GM23338 (cell line): ENCODE data around the gene GP1BB. TPM values are rescaled to one million over a fixed set of nuclear protein-coding genes. Genes with fewer than 3 reads are reported as not detected.

Experiments used
- ATAC-seq: fragments of 200-7000 bp; cut with Tn5 transposase; 3 replicates; pipeline ENCODE4 v1.9.1; 2020
- DNase-seq: peaks from one replicate; pipeline ENCODE4 v3.0.0-alpha.2; 2015; ENCODE audit warnings: low spot score
- H2AFZ ChIP-seq: fragments of 200-600 bp; sonication (generic); 2 replicates; pipeline ENCODE4 v1.8.0; 2016; ENCODE audit warnings: antibody characterized with exemption, mild to moderate bottlenecking, moderate library complexity
- H3F3A ChIP-seq: fragments of 200-600 bp; sonication (generic); replicated peaks from 2 replicates; pipeline ENCODE4 v1.8.0; 2017; ENCODE audit warnings: antibody characterized with exemption, mixed run types, low read depth
- H3K27ac ChIP-seq: fragments of 200-600 bp; sonication (generic); 2 replicates; pipeline ENCODE4 v1.6.1; 2016; ENCODE audit warnings: low read depth
- H3K27me3 ChIP-seq: fragments of 200-600 bp; sonication (generic); 2 replicates; pipeline ENCODE4 v1.8.0; 2016; ENCODE audit warnings: mild to moderate bottlenecking, mixed run types, moderate library complexity; ENCODE audit not compliant: insufficient read depth
- H3K36me3 ChIP-seq: fragments of 200-600 bp; sonication (generic); 2 replicates; pipeline ENCODE4 v1.8.0; 2016; ENCODE audit warnings: mild to moderate bottlenecking; ENCODE audit not compliant: insufficient read depth
- H3K4me1 ChIP-seq: fragments of 200-600 bp; sonication (generic); 2 replicates; pipeline ENCODE4 v1.8.0; 2016; ENCODE audit warnings: mild to moderate bottlenecking, moderate library complexity; ENCODE audit not compliant: insufficient read depth
- H3K4me2 ChIP-seq: fragments of 200-600 bp; sonication (generic); 2 replicates; pipeline ENCODE4 v1.7.1; 2017; ENCODE audit warnings: mixed run types
- H3K4me3 ChIP-seq: fragments of 200-600 bp; sonication (generic); 2 replicates; pipeline ENCODE4 v1.6.1; 2016; ENCODE audit warnings: mixed run types
- H3K79me2 ChIP-seq: fragments of 200-600 bp; sonication (generic); replicated peaks from 2 replicates; pipeline ENCODE4 v1.8.0; 2017; ENCODE audit warnings: mild to moderate bottlenecking; ENCODE audit not compliant: insufficient read depth
- H3K9me2 ChIP-seq: fragments of 200-600 bp; sonication (generic); 2 replicates; pipeline ENCODE4 v1.8.0; 2017; ENCODE audit not compliant: insufficient read depth
- H4K20me1 ChIP-seq: fragments of 200-600 bp; sonication (generic); replicated peaks from 2 replicates; pipeline ENCODE4 v1.8.0; 2017; ENCODE audit warnings: mild to moderate bottlenecking; ENCODE audit not compliant: insufficient read depth
- H3K27ac Mint-ChIP-seq: 2 replicates; pipeline ENCODE4 v1.8.0; 2020; ENCODE audit warnings: inconsistent platforms, mild to moderate bottlenecking, moderate library complexity, mixed read lengths
- H3K27me3 Mint-ChIP-seq: 3 replicates; pipeline ENCODE4 v1.8.0; 2022; ENCODE audit warnings: low read depth, mild to moderate bottlenecking, moderate library complexity, mixed read lengths, inconsistent platforms; ENCODE audit not compliant: insufficient read depth, poor library complexity
- H3K36me3 Mint-ChIP-seq: 3 replicates; pipeline ENCODE4 v1.8.0; 2021; ENCODE audit warnings: low read depth, mild to moderate bottlenecking, inconsistent platforms, moderate library complexity, mixed read lengths
- H3K4me1 Mint-ChIP-seq: 3 replicates; pipeline ENCODE4 v1.8.0; 2020; ENCODE audit warnings: mild to moderate bottlenecking, inconsistent platforms, mixed read lengths
- H3K4me3 Mint-ChIP-seq: 3 replicates; pipeline ENCODE4 v1.8.0; 2021; ENCODE audit warnings: moderate library complexity, mild to moderate bottlenecking, inconsistent platforms, mixed read lengths
- H3K9me3 Mint-ChIP-seq: 3 replicates; pipeline ENCODE4 v1.8.0; 2020; ENCODE audit warnings: moderate library complexity, mild to moderate bottlenecking, inconsistent platforms, mixed read lengths
- CREB1 ChIP-seq: fragments of 250-450 bp; sonication (Bioruptor Pico); IDR thresholded peaks from 2 replicates; pipeline ENCODE4 v1.5.0; 2020; ENCODE audit warnings: low read depth, mild to moderate bottlenecking, moderate library complexity
- CTCF ChIP-seq, 2 experiments: fragments of 200-600 bp in 1 of 2; sonication (generic) in 1 of 2; conservative IDR thresholded peaks; 2 replicates each; pipeline versions ENCODE4 v1.5.1 to v1.6.1; 2016 to 2017; ENCODE audit warnings: antibody characterized with exemption in 2 of 2, low read depth in 2 of 2, mild to moderate bottlenecking in 2 of 2, moderate library complexity in 1 of 2
- EZH2 ChIP-seq: fragments of 200-600 bp; sonication (generic); IDR thresholded peaks from one replicate; pipeline ENCODE4 v1.8.0; 2017; ENCODE audit warnings: antibody characterized with exemption, mild to moderate bottlenecking, low read depth; ENCODE audit not compliant: unreplicated experiment
- POLR2AphosphoS5 ChIP-seq: IDR thresholded peaks from 2 replicates; pipeline ENCODE4 v1.6.1; 2016; ENCODE audit warnings: antibody characterized with exemption, low read depth
- STAT1 ChIP-seq: IDR thresholded peaks from one replicate; pipeline ENCODE4 v1.6.1; 2016; ENCODE audit warnings: antibody characterized with exemption; ENCODE audit not compliant: unreplicated experiment
- polyA plus RNA-seq: library from polyadenylated mRNA; unstranded; fragments of >200 nt; fragmentation: Nextera tagmentation; extraction: Ambion mirVana; gene quantifications from 2 replicates; pipeline ENCODE4 v1.2.1, GENCODE V29; 2016
- total RNA-seq: library from RNA; depleted of rRNA; stranded (reverse); fragments of >200 nt; shearing (Covaris generic); gene quantifications from 2 replicates; pipeline ENCODE4 v1.2.3, GENCODE V29; 2014

Gene GP1BB
- total and polyA plus RNA-seq, 2 experiments from 2014 or later, result 0.53 to 1.3 TPM

GRCh38 chr22:19717691-19718455, 5.5 kb upstream of the GP1BB start:
- ATAC-seq, result peak; percentile 19
- peaks cover 3% of the 10 kb centered on the region; the same call in 1 of the 3 replicates for H3K9me3 Mint-ChIP-seq
- Histone ChIP-seq H3K4me2 (peak overlapping the region; percentile 82), H3K9me2 (no peaks in the 10 kb centered on the region), H4K20me1 (peaks cover 7% of the 10 kb centered on the region), H3K4me1 (peaks cover 7% of the 10 kb centered on the region; the same call in 1 of the 2 replicates), H3K36me3 (no peaks in the 10 kb centered on the region), H3F3A (0 out of 2 replicates have a peak, but pooled peaks cover 5% of the 10 kb centered on the region), H3K27me3 (peaks cover 92% of the 10 kb centered on the region), H3K4me3 (peak overlapping the region; percentile 56; the same call in 1 of the 2 replicates), H3K79me2 (no peaks in the 10 kb centered on the region), H3K27ac (no peak overlapping the region), H2AFZ (no peak overlapping the region)
- H3K4me1 Mint-ChIP-seq, result peaks cover 9% of the 10 kb centered on the region
- H3K27me3 Mint-ChIP-seq, result peaks cover 71% of the 10 kb centered on the region
- TF ChIP-seq POLR2AphosphoS5 (no peak), CREB1 (CRISPR knock-in tag) (0 out of 2 replicates have a peak, but pooled peaks have one; percentile 30), CTCF (conservative IDR thresholded peaks at IDR 0.05; ENCODE audit: low read depth in 2 of 2) (peak; percentile 38 to 76)
- DNase-seq, result peak; percentile 63
- peaks cover 11% of the 10 kb centered on the region; the same call in 2 of the 3 replicates for H3K36me3 Mint-ChIP-seq
- no peak overlapping the region for H3K27ac Mint-ChIP-seq
- peak overlapping the region; percentile 69 for H3K4me3 Mint-ChIP-seq

- Histone ChIP-seq H3K4me2 (peak overlapping the region; percentile 82), H3K79me2 (no peaks in the 10 kb centered on the region), H4K20me1 (peaks cover 7% of the 10 kb centered on the region), H3K27ac (no peak overlapping the region), H3K27me3 (peaks cover 92% of the 10 kb centered on the region), H2AFZ (no peak overlapping the region), H3K36me3 (no peaks in the 10 kb centered on the region), H3K4me3 (peak overlapping the region; percentile 56), H3K4me1 (peaks cover 9% of the 10 kb centered on the region; the same call in 1 of the 2 replicates), H3K9me2 (no peaks in the 10 kb centered on the region), H3F3A (0 out of 2 replicates have a peak, but pooled peaks cover 7% of the 10 kb centered on the region)
- peaks cover 71% of the 10 kb centered on the region for H3K27me3 Mint-ChIP-seq
- no peak overlapping the region for H3K27ac Mint-ChIP-seq
- DNase-seq, result no peak
- peaks cover 12% of the 10 kb centered on the region for H3K4me1 Mint-ChIP-seq
- ATAC-seq, result no peak
- peaks cover 11% of the 10 kb centered on the region; the same call in 2 of the 3 replicates for H3K36me3 Mint-ChIP-seq
- peak overlapping the region; percentile 46; the same call in 2 of the 3 replicates for H3K4me3 Mint-ChIP-seq
- TF ChIP-seq EZH2, result peak; percentile 36
- no peak for TF ChIP-seq POLR2AphosphoS5
- no peak for TF ChIP-seq STAT1
- H3K9me3 Mint-ChIP-seq, result peaks cover 3% of the 10 kb centered on the region; the same call in 1 of the 3 replicates
Observed at GRCh38 chr22:19718456-19719049, 4.8 kb upstream of the GP1BB start.
